Glutamatergic neuron (in vitro differentiated cells): Measurements from ENCODE around the gene S1PR5. TPM values are rescaled to one million over a fixed set of nuclear protein-coding genes. Genes with fewer than 3 reads are reported as not detected.

Experiments used
- DNase-seq: peaks from one replicate; pipeline ENCODE4 v3.0.0; 2022
- H3K27ac Mint-ChIP-seq: one replicate; pipeline ENCODE4 v1.8.0; 2020; ENCODE audit warnings: mild to moderate bottlenecking, mixed read lengths, inconsistent platforms; ENCODE audit not compliant: unreplicated experiment
- H3K27me3 Mint-ChIP-seq: one replicate; pipeline ENCODE4 v1.8.0; 2020; ENCODE audit warnings: mild to moderate bottlenecking, moderate library complexity, mixed read lengths, inconsistent platforms; ENCODE audit not compliant: unreplicated experiment
- H3K36me3 Mint-ChIP-seq: one replicate; pipeline ENCODE4 v1.8.0; 2020; ENCODE audit warnings: mild to moderate bottlenecking, mixed read lengths, inconsistent platforms; ENCODE audit not compliant: unreplicated experiment
- H3K4me1 Mint-ChIP-seq: one replicate; pipeline ENCODE4 v1.8.0; 2020; ENCODE audit warnings: mild to moderate bottlenecking, low read depth, mixed read lengths, inconsistent platforms; ENCODE audit not compliant: unreplicated experiment
- H3K4me3 Mint-ChIP-seq: one replicate; pipeline ENCODE4 v1.8.0; 2020; ENCODE audit warnings: mild to moderate bottlenecking, mixed read lengths, inconsistent platforms; ENCODE audit not compliant: unreplicated experiment
- H3K9me3 Mint-ChIP-seq: one replicate; pipeline ENCODE4 v1.8.0; 2020; ENCODE audit warnings: mild to moderate bottlenecking, moderate library complexity, mixed read lengths, inconsistent platforms; ENCODE audit not compliant: unreplicated experiment
- CTCF ChIP-seq: fragments of 200-600 bp; sonication (generic); IDR thresholded peaks from one replicate; pipeline ENCODE4 v1.5.0; 2021; ENCODE audit not compliant: partially characterized antibody, unreplicated experiment
- total RNA-seq: library from RNA; stranded (reverse); fragmentation: NEBNext Ultra II Directional; extraction: Animal tissue kit (Norgen Biotek cat#: 25700); gene quantifications from one replicate; pipeline ENCODE4 v1.2.1, GENCODE V29; 2021; ENCODE audit not compliant: unreplicated experiment

The S1PR5 gene
- total RNA-seq, 1 donor from 2014 or later: not detected

- Mint-ChIP-seq H3K4me1 (peaks cover 11% of the 10 kb centered on the region), H3K27ac (no peak overlapping the region), H3K27me3 (peaks cover 25% of the 10 kb centered on the region), H3K4me3 (peak overlapping the region; percentile 68), H3K36me3 (no peaks in the 10 kb centered on the region), H3K9me3 (peaks cover 6% of the 10 kb centered on the region)
- no peak for TF ChIP-seq CTCF
- DNase-seq: no peak
Measured at GRCh38 chr19:10518444-10519361, 1.5 kb upstream of the S1PR5 start.

- peaks cover 11% of the 10 kb centered on the region for H3K4me1 Mint-ChIP-seq
- peak; percentile 35 for DNase-seq
- no peak overlapping the region for H3K27ac Mint-ChIP-seq
- no peak for TF ChIP-seq CTCF
- peak overlapping the region; percentile 68 for H3K4me3 Mint-ChIP-seq
- peaks cover 6% of the 10 kb centered on the region for H3K9me3 Mint-ChIP-seq
- H3K27me3 Mint-ChIP-seq: peaks cover 32% of the 10 kb centered on the region
- peaks cover 5% of the 10 kb centered on the region for H3K36me3 Mint-ChIP-seq
Measured at GRCh38 chr19:10517760-10518443, 655 bp upstream of the S1PR5 start.

DNA sequence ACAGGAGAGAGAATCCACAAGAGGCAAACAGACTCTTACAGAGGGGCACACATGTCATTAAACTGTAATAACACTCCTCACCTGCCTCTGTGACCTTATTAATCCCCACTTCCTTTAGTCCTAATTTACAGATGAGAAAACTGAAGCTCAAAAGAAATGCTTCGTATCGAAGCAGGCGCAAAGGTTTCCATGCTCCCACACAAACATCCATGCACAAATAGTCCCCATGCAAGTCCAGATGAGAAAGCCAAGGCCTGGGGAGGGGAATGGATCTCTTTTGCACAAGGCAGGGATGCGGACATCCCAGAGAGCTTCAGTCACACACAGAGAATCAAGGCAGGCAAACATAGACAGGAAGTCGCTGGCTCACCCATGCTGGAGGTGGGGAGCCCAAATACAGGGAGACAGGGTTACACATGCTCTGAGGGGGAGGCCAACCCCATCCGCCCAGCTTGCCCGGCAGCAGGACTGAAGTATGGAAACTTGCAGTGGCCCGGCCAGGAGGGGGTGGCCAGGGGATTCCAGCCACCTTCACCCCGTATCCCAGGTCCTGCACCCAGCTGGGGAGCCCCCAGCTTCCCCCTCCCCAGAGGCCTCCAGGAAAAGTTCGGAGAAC is 468 bp downstream of the S1PR5 start:
- Mint-ChIP-seq H3K4me3 (peak overlapping the region; percentile 46), H3K36me3 (peaks cover 5% of the 10 kb centered on the region), H3K9me3 (peaks cover 6% of the 10 kb centered on the region), H3K4me1 (peaks cover 11% of the 10 kb centered on the region), H3K27ac (no peak overlapping the region), H3K27me3 (peaks cover 32% of the 10 kb centered on the region)
- no peak for DNase-seq
- no peak for TF ChIP-seq CTCF

- H3K4me1 Mint-ChIP-seq: peaks cover 11% of the 10 kb centered on the region
- peak overlapping the region; percentile 3 for H3K4me3 Mint-ChIP-seq
- DNase-seq: no peak
- peaks cover 5% of the 10 kb centered on the region for H3K36me3 Mint-ChIP-seq
- peaks cover 6% of the 10 kb centered on the region for H3K9me3 Mint-ChIP-seq
- H3K27me3 Mint-ChIP-seq: peaks cover 32% of the 10 kb centered on the region
- no peak overlapping the region for H3K27ac Mint-ChIP-seq
- TF ChIP-seq CTCF: no peak
Measured at GRCh38 chr19:10516064-10516385, 1.2 kb downstream of the S1PR5 start.
